C4-2B (cell line): Measurements from ENCODE around the gene RPP38.

Experiments used
- H3K27ac ChIP-seq: fragments of 450-650 bp; 2 replicates; pipeline ENCODE4 v1.5.1; 2017
- ZFX ChIP-seq: fragments of 450-650 bp; IDR thresholded peaks from 2 replicates; pipeline ENCODE4 v1.6.1; 2017
- TF ChIP-seq, protein P1 (sequence below): fragments of 450-650 bp; conservative IDR thresholded peaks from 2 replicates; pipeline ENCODE4 v1.5.1; 2017; ENCODE audit warnings: mild to moderate bottlenecking

RPP38 gene, protein sequence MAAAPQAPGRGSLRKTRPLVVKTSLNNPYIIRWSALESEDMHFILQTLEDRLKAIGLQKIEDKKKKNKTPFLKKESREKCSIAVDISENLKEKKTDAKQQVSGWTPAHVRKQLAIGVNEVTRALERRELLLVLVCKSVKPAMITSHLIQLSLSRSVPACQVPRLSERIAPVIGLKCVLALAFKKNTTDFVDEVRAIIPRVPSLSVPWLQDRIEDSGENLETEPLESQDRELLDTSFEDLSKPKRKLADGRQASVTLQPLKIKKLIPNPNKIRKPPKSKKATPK

GRCh38 chr10:15097011-15097812, at the start of gene RPP38:
RPP38 (plus strand) TSS chr10:15097355; CDS start chr10:15103315, 5,960 bp downstream.
- TF ChIP-seq, protein P1, sequence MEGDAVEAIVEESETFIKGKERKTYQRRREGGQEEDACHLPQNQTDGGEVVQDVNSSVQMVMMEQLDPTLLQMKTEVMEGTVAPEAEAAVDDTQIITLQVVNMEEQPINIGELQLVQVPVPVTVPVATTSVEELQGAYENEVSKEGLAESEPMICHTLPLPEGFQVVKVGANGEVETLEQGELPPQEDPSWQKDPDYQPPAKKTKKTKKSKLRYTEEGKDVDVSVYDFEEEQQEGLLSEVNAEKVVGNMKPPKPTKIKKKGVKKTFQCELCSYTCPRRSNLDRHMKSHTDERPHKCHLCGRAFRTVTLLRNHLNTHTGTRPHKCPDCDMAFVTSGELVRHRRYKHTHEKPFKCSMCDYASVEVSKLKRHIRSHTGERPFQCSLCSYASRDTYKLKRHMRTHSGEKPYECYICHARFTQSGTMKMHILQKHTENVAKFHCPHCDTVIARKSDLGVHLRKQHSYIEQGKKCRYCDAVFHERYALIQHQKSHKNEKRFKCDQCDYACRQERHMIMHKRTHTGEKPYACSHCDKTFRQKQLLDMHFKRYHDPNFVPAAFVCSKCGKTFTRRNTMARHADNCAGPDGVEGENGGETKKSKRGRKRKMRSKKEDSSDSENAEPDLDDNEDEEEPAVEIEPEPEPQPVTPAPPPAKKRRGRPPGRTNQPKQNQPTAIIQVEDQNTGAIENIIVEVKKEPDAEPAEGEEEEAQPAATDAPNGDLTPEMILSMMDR = no peak
- peak; percentile 97 for TF ChIP-seq ZFX

DNA sequence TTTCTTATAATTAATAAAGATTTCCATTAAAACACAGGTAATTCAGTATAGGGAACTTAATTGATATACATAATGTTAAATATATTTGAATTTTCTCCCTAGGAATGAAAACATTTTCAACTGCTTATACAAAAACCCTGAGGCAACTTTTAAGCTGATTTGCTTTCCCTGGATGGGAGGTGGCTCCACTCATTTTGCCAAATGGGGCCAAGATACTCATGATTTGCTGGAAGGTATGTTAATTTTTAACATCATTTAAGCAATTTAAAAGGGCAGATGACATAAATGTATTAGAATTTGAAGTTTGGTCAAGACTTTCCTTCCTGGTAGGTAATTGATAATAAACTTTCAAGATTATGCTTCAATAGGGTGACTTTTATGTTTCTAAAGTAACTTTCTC, 47.6 kb upstream of the RPP38 start:
- TF ChIP-seq, protein P1 = no peak
- TF ChIP-seq ZFX = no peak
- H3K27ac ChIP-seq = no peak overlapping the region

More at GRCh38 chr10:15097011-15097812, at the start of gene RPP38:
- peak within 1 kb of the TSS; percentile 99 for H3K27ac ChIP-seq

GRCh38 chr10:15052121-15052520, 45.0 kb upstream of the RPP38 start:
- H3K27ac ChIP-seq = no peak overlapping the region
- TF ChIP-seq, protein P1 = no peak
- TF ChIP-seq ZFX = no peak

DNA sequence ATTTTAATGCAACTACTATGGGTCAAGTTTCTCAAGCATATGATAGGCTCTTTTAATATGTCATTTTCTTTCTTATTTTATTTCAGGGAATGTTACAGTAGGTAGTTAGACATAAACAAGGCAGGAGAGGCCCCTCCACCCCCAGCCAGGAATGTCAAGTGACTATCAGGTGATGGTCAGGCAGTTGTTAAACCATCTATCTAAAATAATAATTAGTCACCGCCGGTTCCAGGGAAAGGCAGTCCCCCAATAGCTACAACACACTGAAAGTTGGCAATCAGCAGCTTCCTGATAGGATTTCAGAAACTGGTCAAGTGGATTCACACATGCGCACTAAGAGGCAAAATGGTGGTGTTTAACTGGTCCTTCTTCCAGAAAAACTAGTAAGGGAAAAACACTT, 44.1 kb upstream of the RPP38 start:
- TF ChIP-seq ZFX = no peak
- TF ChIP-seq, protein P1 = no peak
- H3K27ac ChIP-seq = no peak overlapping the region

- TF ChIP-seq, protein P1 = no peak
- TF ChIP-seq ZFX = no peak
- no peak overlapping the region for H3K27ac ChIP-seq
Measured at GRCh38 chr10:15058689-15059088, 38.5 kb upstream of the RPP38 start.

GRCh38 chr10:15059914-15060313, 37.2 kb upstream of the RPP38 start:
- H3K27ac ChIP-seq = no peak overlapping the region
- no peak for TF ChIP-seq ZFX
- TF ChIP-seq, protein P1 = no peak

- TF ChIP-seq ZFX = no peak
- TF ChIP-seq, protein P1 = no peak
Measured at GRCh38 chr10:15060638-15061037, 36.5 kb upstream of the RPP38 start.

More at GRCh38 chr10:15060638-15061037, 36.5 kb upstream of the RPP38 start:
- H3K27ac ChIP-seq = no peak overlapping the region
